ENCODE measurements around the gene MAP3K5. TPM values are rescaled to one million over a fixed set of nuclear protein-coding genes. Genes with fewer than 3 reads are reported as not detected.
A peak's percentile ranks its signal among the peaks of the same experiment; 100 is the strongest.

The MAP3K5 gene
- total and polyA plus RNA-seq, 4 donors: 7.5 to 28.3 (median 22.8) TPM

GRCh38 chr6:136552054-136552453 is 240.2 kb downstream of the MAP3K5 start:
- H3K4me1 ChIP-seq (ENCODE audit: control insufficient read depth in 5 of 5, insufficient read depth in 5 of 5, low read length in 5 of 5): peaks cover 0 to 13% (median 3%) of the 10 kb centered on the region in 5 donors
- no peak overlapping the region for H3K9ac ChIP-seq (ENCODE audit: insufficient read depth in 1 of 2, low read length in 2 of 2)
- H3K27ac ChIP-seq (ENCODE audit: low read depth in 1 of 2, low read length in 1 of 2): no peak overlapping the region
- DNase-seq: no peak
- peaks cover 0 to 39% (median 31%) of the 10 kb centered on the region in 3 donors for H3K27me3 ChIP-seq (ENCODE audit: control insufficient read depth in 3 of 3, insufficient read depth in 3 of 3, low read length in 2 of 3)
- no peak overlapping the region for H3K4me3 ChIP-seq
- TF ChIP-seq CTCF (IDR thresholded peaks at IDR 0.05; ENCODE audit: control extremely low read depth, extremely low read depth): no peak
- 82 to 86% methylated on average over 4 of the region's 4 CpGs for WGBS, 2 donors
- no peaks in the 10 kb centered on the region for H3K9me3 ChIP-seq (ENCODE audit: control insufficient read depth in 4 of 4, insufficient read depth in 3 of 4, low read length in 3 of 4)
- ATAC-seq (ENCODE audit: insufficient read depth, low FRiP score): no peak
- H3K36me3 ChIP-seq (ENCODE audit: control insufficient read depth in 4 of 4, insufficient read depth in 4 of 4, low read length in 4 of 4): peaks cover 0 to 3% (median 1%) of the 10 kb centered on the region in 4 donors

GRCh38 chr6:136551103-136551502 is 241.2 kb downstream of the MAP3K5 start:
- DNase-seq (peak in 1 of 3 donors; percentile 19), ATAC-seq (ENCODE audit: insufficient read depth, low FRiP score) (no peak)
- no peaks in the 10 kb centered on the region for H3K9me3 ChIP-seq (ENCODE audit: control insufficient read depth in 4 of 4, insufficient read depth in 3 of 4, low read length in 3 of 4)
- no peak overlapping the region for H3K4me3 ChIP-seq
- WGBS, 2 donors: 53 to 63% methylated on average over 8 of the region's 8 CpGs
- no peak for TF ChIP-seq CTCF (IDR thresholded peaks at IDR 0.05; ENCODE audit: control extremely low read depth, extremely low read depth)
- peaks cover 0 to 43% (median 31%) of the 10 kb centered on the region in 3 donors for H3K27me3 ChIP-seq (ENCODE audit: control insufficient read depth in 3 of 3, insufficient read depth in 3 of 3, low read length in 2 of 3)
- peaks cover 0 to 13% (median 3%) of the 10 kb centered on the region in 5 donors for H3K4me1 ChIP-seq (ENCODE audit: control insufficient read depth in 5 of 5, insufficient read depth in 5 of 5, low read length in 5 of 5)
- no peaks in the 10 kb centered on the region for H3K36me3 ChIP-seq (ENCODE audit: control insufficient read depth in 4 of 4, insufficient read depth in 4 of 4, low read length in 4 of 4)
- no peak overlapping the region for H3K9ac ChIP-seq (ENCODE audit: insufficient read depth in 1 of 2, low read length in 2 of 2)
- peak overlapping the region in 1 of 2 donors; percentile 71 for H3K27ac ChIP-seq (ENCODE audit: low read depth in 1 of 2, low read length in 1 of 2)

GRCh38 chr6:136550330-136551071 is 241.8 kb downstream of the MAP3K5 start, which contains the start of gene MAP7:
MAP7 (minus strand) TSS chr6:136550422; CDS start chr6:136550408, 14 bp downstream.
- peak within 1 kb of the TSS; percentile 80 for H3K4me3 ChIP-seq
- DNase-seq: peak; percentile 67 to 84 (median 81)
- no peaks in the 10 kb centered on the region for H3K36me3 ChIP-seq (ENCODE audit: control insufficient read depth in 4 of 4, insufficient read depth in 4 of 4, low read length in 4 of 4)
- H3K27ac ChIP-seq (ENCODE audit: low read depth in 1 of 2, low read length in 1 of 2): peak within 1 kb of the TSS in 1 of 2 donors; percentile 91
- peak; percentile 92 for ATAC-seq (ENCODE audit: insufficient read depth, low FRiP score)
- peak; percentile 67 for TF ChIP-seq CTCF (IDR thresholded peaks at IDR 0.05; ENCODE audit: control extremely low read depth, extremely low read depth)
- peak within 1 kb of the TSS in 1 of 2 donors; percentile 57 for H3K9ac ChIP-seq (ENCODE audit: insufficient read depth in 1 of 2, low read length in 2 of 2)
- no peaks in the 10 kb centered on the region for H3K9me3 ChIP-seq (ENCODE audit: control insufficient read depth in 4 of 4, insufficient read depth in 3 of 4, low read length in 3 of 4)
- peaks cover 0 to 43% (median 31%) of the 10 kb centered on the region in 3 donors for H3K27me3 ChIP-seq (ENCODE audit: control insufficient read depth in 3 of 3, insufficient read depth in 3 of 3, low read length in 2 of 3)
- H3K4me1 ChIP-seq (ENCODE audit: control insufficient read depth in 5 of 5, insufficient read depth in 5 of 5, low read length in 5 of 5): peaks cover 0 to 13% (median 3%) of the 10 kb centered on the region in 5 donors
- whole genome bisulfite sequencing, 2 donors: 2% methylated on average over 67 to 79 of the region's 79 CpGs

Data from lung (tissue), 12 donors.